Neural progenitor cell (in vitro differentiated cells): Measurements from ENCODE around the gene SDK1.

Source experiments
- EZH2 ChIP-seq: fragments of 200-600 bp; sonication (generic); IDR thresholded peaks from 2 replicates; pipeline ENCODE4 v1.6.1; 2017; ENCODE audit warnings: antibody characterized with exemption, mild to moderate bottlenecking, moderate library complexity
- EZH2phosphoT487 ChIP-seq: fragments of 200-600 bp; sonication (generic); IDR thresholded peaks from 2 replicates; pipeline ENCODE4 v1.6.1; 2017; ENCODE audit warnings: antibody characterized with exemption
- TF ChIP-seq, protein P1 (sequence below): fragments of 200-600 bp; sonication (generic); IDR thresholded peaks from 2 replicates; pipeline ENCODE4 v1.5.1; 2017; ENCODE audit warnings: antibody characterized with exemption, mild to moderate bottlenecking

DNA sequence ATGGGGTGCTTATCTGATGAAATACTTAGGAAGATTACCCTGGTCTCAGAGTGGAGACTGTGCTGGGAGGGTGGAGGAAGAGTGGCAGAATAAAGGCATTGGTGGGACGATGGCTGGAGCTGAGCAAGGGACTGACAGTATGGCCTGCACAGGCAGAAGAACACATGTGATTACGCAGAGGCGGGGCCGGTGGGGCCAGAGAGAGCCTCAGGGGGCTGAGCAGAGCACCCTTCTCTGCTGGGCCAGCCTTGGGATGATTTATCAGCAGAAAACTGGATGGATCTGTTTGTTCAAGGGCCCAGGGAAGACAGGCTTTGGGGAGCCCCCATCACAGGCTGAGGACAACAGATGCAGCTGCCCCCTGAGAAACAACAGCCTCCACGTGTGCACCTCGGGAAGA lies 272.1 kb downstream of the SDK1 start:
- TF ChIP-seq, protein P1, sequence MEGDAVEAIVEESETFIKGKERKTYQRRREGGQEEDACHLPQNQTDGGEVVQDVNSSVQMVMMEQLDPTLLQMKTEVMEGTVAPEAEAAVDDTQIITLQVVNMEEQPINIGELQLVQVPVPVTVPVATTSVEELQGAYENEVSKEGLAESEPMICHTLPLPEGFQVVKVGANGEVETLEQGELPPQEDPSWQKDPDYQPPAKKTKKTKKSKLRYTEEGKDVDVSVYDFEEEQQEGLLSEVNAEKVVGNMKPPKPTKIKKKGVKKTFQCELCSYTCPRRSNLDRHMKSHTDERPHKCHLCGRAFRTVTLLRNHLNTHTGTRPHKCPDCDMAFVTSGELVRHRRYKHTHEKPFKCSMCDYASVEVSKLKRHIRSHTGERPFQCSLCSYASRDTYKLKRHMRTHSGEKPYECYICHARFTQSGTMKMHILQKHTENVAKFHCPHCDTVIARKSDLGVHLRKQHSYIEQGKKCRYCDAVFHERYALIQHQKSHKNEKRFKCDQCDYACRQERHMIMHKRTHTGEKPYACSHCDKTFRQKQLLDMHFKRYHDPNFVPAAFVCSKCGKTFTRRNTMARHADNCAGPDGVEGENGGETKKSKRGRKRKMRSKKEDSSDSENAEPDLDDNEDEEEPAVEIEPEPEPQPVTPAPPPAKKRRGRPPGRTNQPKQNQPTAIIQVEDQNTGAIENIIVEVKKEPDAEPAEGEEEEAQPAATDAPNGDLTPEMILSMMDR: no peak
- TF ChIP-seq EZH2: no peak
- no peak for TF ChIP-seq EZH2phosphoT487
